NK-92 (cell line): ENCODE results near the gene SHB.
"Not testable (repeated sequence)": the region's sequence is repeated elsewhere in the genome, so short reads cannot be mapped to it uniquely, and the experiment has no call there.

Experiments used
- DNase-seq: peaks from one replicate; lab custom pipeline; 2025; ENCODE audit not compliant: unreplicated experiment; lab: John Stamatoyannopoulos, UW

Gene SHB

GRCh38 chr9:37906312-37907239 is 162.5 kb downstream of the SHB start:
- no peak for DNase-seq

- DNase-seq, result no peak
Observed at GRCh38 chr9:37905776-37906175, 163.3 kb downstream of the SHB start.

- DNase-seq, result no peak
Observed at GRCh38 chr9:37905131-37905505, 163.9 kb downstream of the SHB start.

GRCh38 chr9:37904445-37905130 is 164.4 kb downstream of the SHB start:
- no peak for DNase-seq

GRCh38 chr9:37903647-37904444 is 165.2 kb downstream of the SHB start, which contains the start of gene SLC25A51:
SLC25A51 (minus strand) TSS chr9:37904127; CDS start chr9:37888550, 15,577 bp downstream.
- peak; percentile 68 for DNase-seq

- DNase-seq, result no peak
Observed at GRCh38 chr9:37902796-37903646, 166.0 kb downstream of the SHB start.

GRCh38 chr9:37902131-37902530 is 166.9 kb downstream of the SHB start:
- DNase-seq, result no peak

GRCh38 chr9:37899041-37899440 is 170.0 kb downstream of the SHB start:
- no peak for DNase-seq

- DNase-seq, result no peak
Observed at GRCh38 chr9:37897665-37898064, 171.4 kb downstream of the SHB start.

GRCh38 chr9:37892063-37892462 is 177.0 kb downstream of the SHB start:
- no peak for DNase-seq

- not testable (repeated sequence) for DNase-seq
Observed at GRCh38 chr9:37891042-37891441, 178.0 kb downstream of the SHB start.

GRCh38 chr9:37889536-37889935 is 179.5 kb downstream of the SHB start:
- no peak for DNase-seq

GRCh38 chr9:37887977-37888583 is 180.9 kb downstream of the SHB start:
- DNase-seq, result not testable (repeated sequence)

GRCh38 chr9:37880916-37881479 is 188.0 kb downstream of the SHB start:
- no peak for DNase-seq

GRCh38 chr9:37876376-37876775 is 192.7 kb downstream of the SHB start:
- DNase-seq, result no peak

- DNase-seq, result no peak
Observed at GRCh38 chr9:37873955-37874354, 195.1 kb downstream of the SHB start.

- DNase-seq, result no peak
Observed at GRCh38 chr9:37870799-37871176, 198.2 kb downstream of the SHB start.

GRCh38 chr9:37870081-37870798 is 198.8 kb downstream of the SHB start:
- DNase-seq, result no peak
